PC-3 (cell line): Measurements from ENCODE around the gene IL1RAP. TPM values are rescaled to one million over a fixed set of nuclear protein-coding genes. Genes with fewer than 3 reads are reported as not detected.
A peak's percentile ranks its signal among the peaks of the same experiment; 100 is the strongest.

Experiments used
- ATAC-seq: fragments of 200-7000 bp; cut with Tn5 transposase; 2 replicates; pipeline ENCODE4 v1.9.1; 2020; ENCODE audit warnings: mild to moderate bottlenecking, moderate library complexity
- BruUV-seq: library from RNA; stranded (reverse); fragments of 400-500 nt; replicated peaks from 2 replicates; lab custom pipeline; 2021; lab: Mats Ljungman, UMichigan
- CTCF ChIA-PET: fragments of 300-600 bp; sonication (Branson Sonifier 250); formaldehyde crosslinking; loops from one replicate; lab custom pipeline; 2022; ENCODE audit warnings: antibody characterized with exemption; lab: Charles Lee
- POLR2A ChIA-PET: fragments of 300-600 bp; sonication (Branson Sonifier 250); formaldehyde crosslinking; loops from one replicate; lab custom pipeline; 2022; ENCODE audit warnings: antibody characterized with exemption; ENCODE audit not compliant: unreplicated experiment; lab: Charles Lee
- DNase-seq: peaks from one replicate; pipeline ENCODE4 v3.0.0-alpha.2; 2015
- H2AFZ ChIP-seq: fragments of 300-600 bp; sonication (generic); 2 replicates; pipeline ENCODE4 v1.6.0; 2016; ENCODE audit warnings: antibody characterized with exemption, low read length
- H3F3A ChIP-seq: fragments of 300-600 bp; sonication (generic); one replicate; pipeline ENCODE4 v1.6.0; 2017; ENCODE audit warnings: antibody characterized with exemption, low read length, control low read depth, mild to moderate bottlenecking; ENCODE audit not compliant: unreplicated experiment
- H3K27ac ChIP-seq: fragments of 300-600 bp; sonication (generic); 2 replicates; pipeline ENCODE4 v1.5.1; 2016; ENCODE audit warnings: mild to moderate bottlenecking, low read length
- H3K27me3 ChIP-seq: fragments of 300-600 bp; sonication (generic); 2 replicates; pipeline ENCODE4 v1.6.1; 2016; ENCODE audit warnings: low read length, mixed read lengths
- H3K36me3 ChIP-seq: fragments of 300-600 bp; sonication (generic); 2 replicates; pipeline ENCODE4 v1.6.1; 2016; ENCODE audit warnings: low read depth, mixed run types, low read length, mixed read lengths
- H3K4me1 ChIP-seq: fragments of 300-600 bp; sonication (generic); 2 replicates; pipeline ENCODE4 v1.5.1; 2016; ENCODE audit warnings: low read length; ENCODE audit not compliant: insufficient read depth
- H3K4me2 ChIP-seq: fragments of 300-600 bp; sonication (generic); 2 replicates; pipeline ENCODE4 v1.6.0; 2016; ENCODE audit warnings: low read length
- H3K4me3 ChIP-seq: fragments of 300-600 bp; sonication (generic); 2 replicates; pipeline ENCODE4 v1.5.1; 2016; ENCODE audit warnings: mild to moderate bottlenecking, low read length, mixed read lengths
- H3K79me2 ChIP-seq: fragments of 300-600 bp; sonication (generic); 2 replicates; pipeline ENCODE4 v1.6.1; 2017; ENCODE audit warnings: low read length, mixed read lengths
- H3K9ac ChIP-seq: fragments of 300-600 bp; sonication (generic); 2 replicates; pipeline ENCODE4 v1.6.0; 2016; ENCODE audit warnings: mild to moderate bottlenecking, low read length
- H3K9me2 ChIP-seq: fragments of 300-600 bp; sonication (generic); replicated peaks from 2 replicates; pipeline ENCODE4 v1.6.1; 2016; ENCODE audit warnings: mixed run types, low read length, mixed read lengths
- H3K9me3 ChIP-seq: fragments of 300-600 bp; sonication (generic); 2 replicates; pipeline ENCODE4 v1.6.1; 2016; ENCODE audit warnings: low read length, mixed read lengths
- H4K20me1 ChIP-seq: fragments of 300-600 bp; sonication (generic); 2 replicates; pipeline ENCODE4 v1.6.1; 2016; ENCODE audit warnings: low read length, mixed read lengths
- EZH2 ChIP-seq: fragments of 300-600 bp; sonication (generic); IDR thresholded peaks from one replicate; pipeline ENCODE4 v1.6.1; 2017; ENCODE audit warnings: antibody characterized with exemption, mild to moderate bottlenecking, low read length; ENCODE audit not compliant: unreplicated experiment
- EZH2phosphoT487 ChIP-seq: fragments of 300-600 bp; sonication (generic); IDR thresholded peaks from 2 replicates; pipeline ENCODE4 v1.6.1; 2018; ENCODE audit warnings: mild to moderate bottlenecking, antibody characterized with exemption, low read length, borderline replicate concordance
- intact Hi-C: fragments of 100-400 bp; cut with micrococcal nuclease; formaldehyde crosslinking; loops from 2 replicates; pipeline ENCODE4 v1.9.0; 2023
- total RNA-seq: library from RNA; depleted of rRNA; stranded (reverse); fragments of >200 nt; gene quantifications from 2 replicates; pipeline ENCODE4 v1.2.3, GENCODE V29; 2014
- TF ChIP-seq, protein P1 (sequence below): fragments of 300-600 bp; sonication (generic); conservative IDR thresholded peaks from 2 replicates; pipeline ENCODE4 v1.5.1; 2017; ENCODE audit warnings: antibody characterized with exemption, low read depth, mild to moderate bottlenecking, low read length

The IL1RAP gene
- total RNA-seq, 1 experiment from 2014 or later: 5.0 TPM

DNA sequence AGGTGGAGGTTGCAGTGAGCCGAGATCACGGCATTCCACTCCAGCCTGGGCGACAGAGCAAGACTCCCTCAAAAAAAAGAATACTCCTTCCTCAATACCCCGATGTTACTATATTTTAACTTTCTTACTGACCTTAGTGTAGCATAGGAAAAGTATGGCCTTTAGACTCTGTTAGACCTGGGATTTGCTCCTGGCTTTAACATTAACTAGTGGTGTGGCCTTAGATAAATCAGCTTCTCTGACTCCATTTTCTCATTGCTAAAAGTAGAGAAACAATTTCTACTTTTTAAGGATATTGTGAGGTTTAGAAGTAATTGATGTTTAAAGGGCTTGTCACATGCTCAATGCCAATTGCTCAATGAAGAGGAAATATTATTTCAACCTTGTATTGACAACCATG lies 7.6 kb upstream of the IL1RAP start:
- H2AFZ ChIP-seq: no peak overlapping the region
- BruUV-seq: no TSS peak
- DNase-seq (no peak), ATAC-seq (no peak)
- intact Hi-C loops: no loop called here
- H3K4me3 ChIP-seq: no peak overlapping the region
- no peak for TF ChIP-seq EZH2phosphoT487
- H3K27me3 ChIP-seq: no peaks in the 10 kb centered on the region
- no peaks in the 10 kb centered on the region for H3K79me2 ChIP-seq
- peaks cover 9% of the 10 kb centered on the region for H3K4me1 ChIP-seq
- no peaks in the 10 kb centered on the region for H3K36me3 ChIP-seq
- H3K9me2 ChIP-seq: no peaks in the 10 kb centered on the region
- no peak overlapping the region for H3K27ac ChIP-seq
- ChIA-PET CTCF (no interaction called here), POLR2A (no interaction called here)
- no peaks in the 10 kb centered on the region for H3K9me3 ChIP-seq
- H3K9ac ChIP-seq: no peak overlapping the region
- H3F3A ChIP-seq: no peaks in the 10 kb centered on the region
- H3K4me2 ChIP-seq: no peak overlapping the region
- no peaks in the 10 kb centered on the region for H4K20me1 ChIP-seq

DNA sequence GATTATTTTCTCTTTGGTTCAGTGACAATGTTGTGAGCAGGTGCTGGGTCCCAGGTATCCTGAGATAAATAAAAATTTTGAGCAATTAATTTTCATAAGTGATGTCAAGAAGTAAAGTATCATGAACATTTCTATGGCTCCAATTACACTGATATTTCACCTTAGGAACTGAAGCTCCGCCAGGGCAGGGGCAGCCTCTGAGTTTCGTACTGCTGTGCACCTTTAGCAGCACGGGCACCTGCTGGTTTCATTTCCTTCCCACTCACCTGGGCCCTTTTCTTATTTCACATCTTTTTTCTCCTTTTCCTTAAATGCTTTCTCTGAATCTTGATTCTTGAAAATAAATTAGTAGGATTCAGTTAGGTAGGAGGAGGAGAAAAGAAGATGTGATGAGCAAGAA lies 1.2 kb upstream of the IL1RAP start:
- Histone ChIP-seq H3K27ac (no peak overlapping the region), H3K9ac (no peak overlapping the region), H3K4me2 (no peak overlapping the region), H3F3A (no peaks in the 10 kb centered on the region), H3K4me3 (no peak overlapping the region), H3K36me3 (no peaks in the 10 kb centered on the region), H3K79me2 (peaks cover 19% of the 10 kb centered on the region; the same call in 1 of the 2 replicates), H4K20me1 (no peaks in the 10 kb centered on the region), H3K27me3 (no peaks in the 10 kb centered on the region), H3K4me1 (peaks cover 34% of the 10 kb centered on the region), H2AFZ (no peak overlapping the region), H3K9me2 (no peaks in the 10 kb centered on the region), H3K9me3 (no peaks in the 10 kb centered on the region)
- TF ChIP-seq EZH2 (no peak), EZH2phosphoT487 (no peak)
- TF ChIP-seq, protein P1, sequence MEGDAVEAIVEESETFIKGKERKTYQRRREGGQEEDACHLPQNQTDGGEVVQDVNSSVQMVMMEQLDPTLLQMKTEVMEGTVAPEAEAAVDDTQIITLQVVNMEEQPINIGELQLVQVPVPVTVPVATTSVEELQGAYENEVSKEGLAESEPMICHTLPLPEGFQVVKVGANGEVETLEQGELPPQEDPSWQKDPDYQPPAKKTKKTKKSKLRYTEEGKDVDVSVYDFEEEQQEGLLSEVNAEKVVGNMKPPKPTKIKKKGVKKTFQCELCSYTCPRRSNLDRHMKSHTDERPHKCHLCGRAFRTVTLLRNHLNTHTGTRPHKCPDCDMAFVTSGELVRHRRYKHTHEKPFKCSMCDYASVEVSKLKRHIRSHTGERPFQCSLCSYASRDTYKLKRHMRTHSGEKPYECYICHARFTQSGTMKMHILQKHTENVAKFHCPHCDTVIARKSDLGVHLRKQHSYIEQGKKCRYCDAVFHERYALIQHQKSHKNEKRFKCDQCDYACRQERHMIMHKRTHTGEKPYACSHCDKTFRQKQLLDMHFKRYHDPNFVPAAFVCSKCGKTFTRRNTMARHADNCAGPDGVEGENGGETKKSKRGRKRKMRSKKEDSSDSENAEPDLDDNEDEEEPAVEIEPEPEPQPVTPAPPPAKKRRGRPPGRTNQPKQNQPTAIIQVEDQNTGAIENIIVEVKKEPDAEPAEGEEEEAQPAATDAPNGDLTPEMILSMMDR: no peak
- POLR2A ChIA-PET: no interaction called here
- DNase-seq: no peak
- intact Hi-C loops: loop anchor here (5.0 to 10.0 kb wide), 2 partner anchors 65 to 352 kb away; partner anchors contain the start of genes GMNC and TMEM207
- CTCF ChIA-PET: no interaction called here
- no peak for ATAC-seq
- no TSS peak for BruUV-seq

DNA sequence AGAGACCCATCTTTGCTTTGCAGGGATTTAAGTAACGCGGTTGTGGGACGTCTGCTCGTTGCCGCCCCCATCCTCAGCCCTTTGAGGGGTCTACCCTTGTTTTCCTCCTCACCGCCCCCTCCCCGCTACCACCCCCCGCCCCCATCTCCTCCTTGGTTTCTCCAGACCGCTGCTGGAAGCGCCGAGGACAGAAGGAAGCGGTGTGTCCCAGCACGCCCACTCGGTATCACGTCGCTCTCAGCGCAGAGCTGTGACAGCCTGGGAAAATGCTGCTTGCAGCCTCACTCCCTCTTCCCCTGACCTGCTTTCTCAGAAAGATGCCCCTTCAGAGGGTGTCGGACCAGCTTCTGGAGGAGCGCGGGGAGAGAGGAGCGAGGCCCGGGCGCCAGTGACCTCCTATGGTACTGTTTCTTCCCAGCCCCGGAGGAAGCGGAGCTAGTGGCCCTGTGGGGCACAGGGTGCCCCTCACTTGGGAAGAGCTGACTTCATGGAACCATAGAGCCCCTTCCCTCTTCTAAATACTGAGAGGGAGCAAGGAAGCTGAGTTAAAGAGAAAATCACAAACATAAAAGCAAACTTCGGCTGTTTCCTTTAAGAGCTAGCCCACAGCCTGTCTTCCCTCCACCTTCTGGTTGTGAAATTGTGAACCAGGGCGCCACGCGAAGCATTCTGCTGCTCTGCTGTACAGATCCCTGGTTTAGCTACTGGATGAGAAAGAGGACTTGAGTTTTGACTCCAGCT lies 698 bp downstream of the IL1RAP start:
- H3K27me3 ChIP-seq: no peaks in the 10 kb centered on the region
- TF ChIP-seq, protein P1: 0 out of 2 replicates have a peak, but pooled peaks have one; percentile 12
- no peak for TF ChIP-seq EZH2phosphoT487
- H3K9ac ChIP-seq: peak overlapping the region; percentile 70
- H3K9me3 ChIP-seq: no peaks in the 10 kb centered on the region
- intact Hi-C loops: loop anchor here (1.0 to 10.0 kb wide), 5 partner anchors 28 to 350 kb away; partner anchors contain the start of genes GMNC and TMEM207
- no peaks in the 10 kb centered on the region for H3F3A ChIP-seq
- no TSS peak for BruUV-seq
- H3K36me3 ChIP-seq: no peaks in the 10 kb centered on the region
- peak; percentile 51 for DNase-seq
- peak; percentile 53 for ATAC-seq
- peak overlapping the region; percentile 96 for H2AFZ ChIP-seq
- no peaks in the 10 kb centered on the region for H4K20me1 ChIP-seq
- peaks cover 19% of the 10 kb centered on the region; the same call in 1 of the 2 replicates for H3K79me2 ChIP-seq
- ChIA-PET CTCF (interaction anchor here (0.6 to 2.2 kb wide), 5 partner anchors 71 to 186 kb away, joined by 3 to 8 read pairs (median 4); no protein-coding TSS in a partner anchor), POLR2A (interaction anchor here (0.6 kb wide), 3 partner anchors 78 to 332 kb away, joined by 3 to 5 read pairs (median 4); no protein-coding TSS in a partner anchor)
- peak overlapping the region; percentile 95 for H3K4me3 ChIP-seq
- no peaks in the 10 kb centered on the region for H3K9me2 ChIP-seq
- H3K4me1 ChIP-seq: peaks cover 39% of the 10 kb centered on the region
- H3K4me2 ChIP-seq: peak overlapping the region; percentile 75
- H3K27ac ChIP-seq: no peak overlapping the region
